ENCODE results near the gene MGMT. TPM values are rescaled to one million over a fixed set of nuclear protein-coding genes. Genes with fewer than 3 reads are reported as not detected.

Gene MGMT
- polyA plus RNA-seq, 1 donor from 2014 or later, result 0.94 TPM

- no peaks in the 10 kb centered on the region for H3F3A ChIP-seq (ENCODE audit: insufficient read depth, low read length, poor library complexity, severe bottlenecking)
Measured at GRCh38 chr10:129742742-129743550, 275.9 kb downstream of the MGMT start.

GRCh38 chr10:129743738-129744133 is 276.7 kb downstream of the MGMT start:
- H2AFZ ChIP-seq (ENCODE audit: low read depth, low read length), result no peak overlapping the region
- H3K9me3 ChIP-seq (ENCODE audit: low read length), result no peaks in the 10 kb centered on the region
- H3K36me3 ChIP-seq (ENCODE audit: insufficient read depth, low read length), result no peaks in the 10 kb centered on the region
- no peak overlapping the region for H3K27ac ChIP-seq (ENCODE audit: low read length)
- no peaks in the 10 kb centered on the region for H4K20me1 ChIP-seq (ENCODE audit: insufficient read depth)
- H3K79me2 ChIP-seq (replicated peaks; ENCODE audit: insufficient read depth, low read length), result no peaks in the 10 kb centered on the region
- H3K4me2 ChIP-seq (ENCODE audit: low read length), result no peak overlapping the region
- H3K27me3 ChIP-seq (ENCODE audit: insufficient read depth, low read depth, low read length), result no peaks in the 10 kb centered on the region
- no peak overlapping the region for H3K9ac ChIP-seq (ENCODE audit: low read length)
- no peaks in the 10 kb centered on the region for H3K9me2 ChIP-seq (ENCODE audit: insufficient read depth, low read length)
- H3K4me3 ChIP-seq (ENCODE audit: low read length), result no peak overlapping the region
- no peaks in the 10 kb centered on the region for H3F3A ChIP-seq (ENCODE audit: insufficient read depth, low read length, poor library complexity, severe bottlenecking)
- TF ChIP-seq CTCF (IDR thresholded peaks at IDR 0.05; ENCODE audit: poor library complexity, severe bottlenecking) (no peak), MXI1 (conservative IDR thresholded peaks at IDR 0.05; ENCODE audit: poor library complexity, severe bottlenecking) (no peak), EZH2 (IDR thresholded peaks at IDR 0.05; ENCODE audit: borderline replicate concordance, insufficient read depth, low read length, poor library complexity, severe bottlenecking) (no peak), RAD21 (conservative IDR thresholded peaks at IDR 0.05) (no peak), TAF1 (IDR thresholded peaks at IDR 0.05; ENCODE audit: low read depth) (no peak), EP300 (conservative IDR thresholded peaks at IDR 0.05; ENCODE audit: poor library complexity, severe bottlenecking) (no peak)

More at GRCh38 chr10:129742742-129743550, 275.9 kb downstream of the MGMT start:
- no peaks in the 10 kb centered on the region for H4K20me1 ChIP-seq (ENCODE audit: insufficient read depth)
- TF ChIP-seq MXI1 (conservative IDR thresholded peaks at IDR 0.05; ENCODE audit: poor library complexity, severe bottlenecking), result no peak
- TF ChIP-seq SMC3 (conservative IDR thresholded peaks at IDR 0.05; ENCODE audit: poor library complexity), result no peak
- TF ChIP-seq RAD21 (conservative IDR thresholded peaks at IDR 0.05), result no peak
- no peak for TF ChIP-seq POLR2AphosphoS5 (IDR thresholded peaks at IDR 0.05)
- TF ChIP-seq TAF1 (IDR thresholded peaks at IDR 0.05; ENCODE audit: low read depth), result no peak
- TF ChIP-seq EZH2 (IDR thresholded peaks at IDR 0.05; ENCODE audit: borderline replicate concordance, insufficient read depth, low read length, poor library complexity, severe bottlenecking), result no peak
- TF ChIP-seq EP300 (conservative IDR thresholded peaks at IDR 0.05; ENCODE audit: poor library complexity, severe bottlenecking), result no peak
- TF ChIP-seq CTCF (IDR thresholded peaks at IDR 0.05; ENCODE audit: poor library complexity, severe bottlenecking), result no peak
- TF ChIP-seq REST (IDR thresholded peaks at IDR 0.05; ENCODE audit: borderline replicate concordance), result no peak
- H3K9me2 ChIP-seq (ENCODE audit: insufficient read depth, low read length), result no peaks in the 10 kb centered on the region
- no peak overlapping the region for H3K9ac ChIP-seq (ENCODE audit: low read length)
- no peak overlapping the region for H3K4me3 ChIP-seq (ENCODE audit: low read length)
- no peaks in the 10 kb centered on the region for H3K9me3 ChIP-seq (ENCODE audit: low read length)
- no peaks in the 10 kb centered on the region for H3K79me2 ChIP-seq (replicated peaks; ENCODE audit: insufficient read depth, low read length)
- no peaks in the 10 kb centered on the region for H3K27me3 ChIP-seq (ENCODE audit: insufficient read depth, low read depth, low read length)
- no peak overlapping the region for H3K4me2 ChIP-seq (ENCODE audit: low read length)
- no peak overlapping the region for H3K27ac ChIP-seq (ENCODE audit: low read length)
- H2AFZ ChIP-seq (ENCODE audit: low read depth, low read length), result no peak overlapping the region
- no peaks in the 10 kb centered on the region for H3K36me3 ChIP-seq (ENCODE audit: insufficient read depth, low read length)

All from neural cell (in vitro differentiated cells).